Liver (tissue), 9 donors: ENCODE measurements around the gene BRD4. TPM values are rescaled to one million over a fixed set of nuclear protein-coding genes. Genes with fewer than 3 reads are reported as not detected.

ENCODE experiments used
- DNase-seq: peaks from one replicate; pipeline ENCODE4 v3.0.0-alpha.2; 2017; ENCODE audit warnings: low spot score
- H3K27ac ChIP-seq, 2 donors: one replicate each; pipeline ENCODE4 v1.7.0; 2013; ENCODE audit warnings: inconsistent platforms in 2 of 2, low read length in 2 of 2, control low read depth in 1 of 2, low read depth in 1 of 2, mild to moderate bottlenecking in 1 of 2
- H3K27me3 ChIP-seq, 4 donors: one replicate each; pipeline versions ENCODE4 v1.6.1 to v1.7.0; 2013; ENCODE audit warnings: low read length in 3 of 4, inconsistent platforms in 1 of 4, mild to moderate bottlenecking in 1 of 4, moderate library complexity in 1 of 4; ENCODE audit not compliant: control insufficient read depth in 4 of 4, insufficient read depth in 4 of 4
- H3K36me3 ChIP-seq, 4 donors: one replicate each; pipeline versions ENCODE4 v1.6.1 to v1.7.0; 2013; ENCODE audit warnings: low read length in 3 of 4, mild to moderate bottlenecking in 3 of 4, low read depth in 1 of 4, moderate library complexity in 1 of 4; ENCODE audit not compliant: control insufficient read depth in 4 of 4, insufficient read depth in 3 of 4
- H3K4me1 ChIP-seq, 4 donors: one replicate each; pipeline versions ENCODE4 v1.6.1 to v1.7.0; 2013; ENCODE audit warnings: low read length in 3 of 4, mild to moderate bottlenecking in 3 of 4, moderate library complexity in 1 of 4; ENCODE audit not compliant: control insufficient read depth in 4 of 4, insufficient read depth in 4 of 4
- H3K4me3 ChIP-seq, 3 donors: one replicate each; pipeline versions ENCODE4 v1.6.1 to v1.7.0; 2013; ENCODE audit warnings: low read length in 3 of 3, control low read depth in 1 of 3, low read depth in 1 of 3, mild to moderate bottlenecking in 1 of 3
- H3K9ac ChIP-seq, 2 donors: one replicate each; pipeline ENCODE4 v1.7.0; 2013; ENCODE audit warnings: low read length in 2 of 2, mild to moderate bottlenecking in 2 of 2, moderate library complexity in 2 of 2, control low read depth in 1 of 2, low read depth in 1 of 2
- H3K9me3 ChIP-seq, 4 donors: one replicate each; pipeline versions ENCODE4 v1.6.1 to v1.7.0; 2013; ENCODE audit warnings: low read length in 3 of 4; ENCODE audit not compliant: control insufficient read depth in 4 of 4
- EGR1 ChIP-seq, 2 donors: IDR thresholded peaks; 2 replicates each; pipeline ENCODE4 v1.6.1; 2016 to 2018; ENCODE audit warnings: antibody characterized with exemption in 2 of 2, low read depth in 2 of 2
- FOXA1 ChIP-seq: IDR thresholded peaks from 2 replicates; pipeline ENCODE4 v1.6.1; 2016; ENCODE audit warnings: antibody characterized with exemption
- FOXA2 ChIP-seq: IDR thresholded peaks from 2 replicates; pipeline ENCODE4 v1.6.1; 2016; ENCODE audit warnings: antibody characterized with exemption
- GABPA ChIP-seq, 2 donors: IDR thresholded peaks in 1 of 2; conservative IDR thresholded peaks in 1 of 2; 2 replicates each; pipeline ENCODE4 v1.6.1; 2016; ENCODE audit warnings: antibody characterized with exemption in 2 of 2, mild to moderate bottlenecking in 1 of 2, moderate library complexity in 1 of 2
- HNF4A ChIP-seq, 2 donors: conservative IDR thresholded peaks; 2 replicates each; pipeline ENCODE4 v1.6.1; 2016; ENCODE audit warnings: antibody characterized with exemption in 2 of 2, mild to moderate bottlenecking in 2 of 2
- HNF4G ChIP-seq: IDR thresholded peaks from 2 replicates; pipeline ENCODE4 v1.6.1; 2016; ENCODE audit warnings: antibody characterized with exemption
- JUND ChIP-seq, 2 donors: IDR thresholded peaks; 2 replicates each; pipeline ENCODE4 v1.6.1; 2016; ENCODE audit warnings: antibody characterized with exemption in 2 of 2
- NR2F2 ChIP-seq: IDR thresholded peaks from 2 replicates; pipeline ENCODE4 v1.6.1; 2016; ENCODE audit warnings: antibody characterized with exemption
- RAD21 ChIP-seq, 2 donors: IDR thresholded peaks; 2 replicates each; pipeline ENCODE4 v1.6.1; 2016; ENCODE audit warnings: antibody characterized with exemption in 2 of 2, mild to moderate bottlenecking in 2 of 2
- REST ChIP-seq: IDR thresholded peaks from 2 replicates; pipeline ENCODE4 v1.6.1; 2016; ENCODE audit warnings: antibody characterized with exemption, mild to moderate bottlenecking
- RXRA ChIP-seq, 2 donors: IDR thresholded peaks; 2 replicates each; pipeline ENCODE4 v1.6.1; 2017 to 2018; ENCODE audit warnings: antibody characterized with exemption in 2 of 2, mild to moderate bottlenecking in 1 of 2
- SP1 ChIP-seq: IDR thresholded peaks from 2 replicates; pipeline ENCODE4 v1.6.1; 2018; ENCODE audit warnings: antibody characterized with exemption, mild to moderate bottlenecking
- TAF1 ChIP-seq: conservative IDR thresholded peaks from 2 replicates; pipeline ENCODE4 v1.6.1; 2016; ENCODE audit warnings: antibody characterized with exemption, mild to moderate bottlenecking
- YY1 ChIP-seq: IDR thresholded peaks from 2 replicates; pipeline ENCODE4 v1.6.1; 2016; ENCODE audit warnings: antibody characterized with exemption, mild to moderate bottlenecking
- ZBTB33 ChIP-seq: IDR thresholded peaks from 2 replicates; pipeline ENCODE4 v1.6.1; 2016; ENCODE audit warnings: antibody characterized with exemption
- WGBS: extraction: QIAGEN DNeasy Blood & Tissue Kit; methylation state at CpG from one replicate; pipeline ENCODE4 v1.1.7; 2013; 5-methylcytosine and 5-hydroxymethylcytosine counted together
- polyA plus RNA-seq, 2 donors: library from polyadenylated mRNA; stranded (reverse) in 1 of 2; unstranded in 1 of 2; fragments of 200-250 nt in 1 of 2; fragments of >200 nt in 1 of 2; fragmentation: Nextera tagmentation in 1 of 2; extraction: Ambion mirVana in 1 of 2; gene quantifications; one replicate each; pipeline versions ENCODE4 v1.2.1 to v1.2.3, GENCODE V29; 2013 to 2015
- total RNA-seq, 2 donors: library from RNA; depleted of rRNA; stranded (reverse); fragments of >200 nt; gene quantifications; one replicate each; pipeline ENCODE4 v1.2.3, GENCODE V29; 2014
- TF ChIP-seq, protein P1 (sequence below): IDR thresholded peaks from 2 replicates; pipeline ENCODE4 v1.6.1; 2016; ENCODE audit warnings: antibody characterized with exemption
- donor health status: healthy.
- donor health status: healthy.
- donor health status: healthy.
- donor health status: healthy.
- donor health status: healthy.

Gene BRD4
- total and polyA plus RNA-seq, 4 donors = 13.6 to 25.8 (median 20.5) TPM

DNA sequence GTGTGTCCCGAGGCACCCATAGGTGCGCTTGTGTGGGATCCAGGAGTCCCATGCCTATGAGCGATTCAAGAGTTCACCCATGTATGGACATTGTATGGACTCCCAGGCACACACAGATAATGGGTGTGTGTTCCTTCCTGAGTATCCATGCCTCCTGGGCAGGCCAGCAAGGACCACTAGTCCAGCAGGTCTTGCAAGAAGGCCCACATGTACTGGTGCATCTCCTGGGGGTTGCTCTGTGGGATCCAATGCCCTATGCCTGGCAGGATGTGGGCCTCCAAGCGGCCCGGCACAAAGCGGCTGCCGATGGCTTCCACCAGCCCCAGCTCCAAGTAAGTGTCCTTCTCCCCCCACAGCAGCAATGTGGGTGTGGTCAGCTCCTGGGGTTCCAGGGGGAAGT lies 105.1 kb downstream of the BRD4 start:
- H3K9ac ChIP-seq = no peak overlapping the region
- no peak for DNase-seq
- no peaks in the 10 kb centered on the region for H3K36me3 ChIP-seq
- H3K4me3 ChIP-seq = no peak overlapping the region
- no peaks in the 10 kb centered on the region for H3K9me3 ChIP-seq
- peaks cover 2 to 10% (median 8%) of the 10 kb centered on the region in 4 donors for H3K4me1 ChIP-seq
- TF ChIP-seq NR2F2 (no peak), YY1 (no peak), FOXA1 (no peak), JUND (IDR thresholded peaks at IDR 0.05) (no peak), REST (no peak), GABPA (IDR thresholded peaks at IDR 0.05 in 1 of 2, conservative IDR thresholded peaks at IDR 0.05 in 1 of 2) (no peak), TAF1 (no peak), HNF4A (conservative IDR thresholded peaks at IDR 0.05) (no peak), HNF4G (no peak), FOXA2 (no peak), RXRA (IDR thresholded peaks at IDR 0.05) (no peak), ZBTB33 (no peak), SP1 (no peak), EGR1 (IDR thresholded peaks at IDR 0.05; ENCODE audit: low read depth in 2 of 2) (no peak), RAD21 (IDR thresholded peaks at IDR 0.05) (no peak)
- TF ChIP-seq, protein P1, sequence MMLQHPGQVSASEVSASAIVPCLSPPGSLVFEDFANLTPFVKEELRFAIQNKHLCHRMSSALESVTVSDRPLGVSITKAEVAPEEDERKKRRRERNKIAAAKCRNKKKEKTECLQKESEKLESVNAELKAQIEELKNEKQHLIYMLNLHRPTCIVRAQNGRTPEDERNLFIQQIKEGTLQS = no peak
- H3K27me3 ChIP-seq = peaks cover 0 to 4% (median 0%) of the 10 kb centered on the region in 4 donors
- no peak overlapping the region for H3K27ac ChIP-seq
- WGBS = 96% methylated on average over 7 of the region's 7 CpGs

DNA sequence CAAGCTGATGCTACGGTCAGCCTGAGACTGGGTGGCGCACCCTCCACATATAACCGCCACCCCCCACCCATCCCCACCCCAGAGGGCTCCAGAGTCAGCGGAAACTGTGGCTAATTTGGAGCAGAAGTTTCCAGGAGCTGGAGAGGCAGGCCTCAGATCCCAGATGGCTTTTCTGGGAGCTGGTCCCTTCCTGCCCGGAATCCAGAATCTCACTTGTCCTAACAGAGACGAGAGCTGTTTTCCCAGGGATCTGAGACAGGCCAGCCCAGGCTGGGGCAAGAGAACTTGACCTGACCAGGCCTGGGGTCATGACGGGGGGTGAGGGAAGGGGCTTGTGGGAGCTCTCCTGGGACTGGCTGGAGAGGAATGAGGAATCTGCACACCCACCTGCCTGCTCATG lies 106.6 kb downstream of the BRD4 start:
- TF ChIP-seq ZBTB33 (no peak), NR2F2 (peak; percentile 58)
- H3K36me3 ChIP-seq = no peaks in the 10 kb centered on the region
- no peak for DNase-seq
- H3K9ac ChIP-seq = no peak overlapping the region
- peaks cover 0 to 4% (median 0%) of the 10 kb centered on the region in 4 donors for H3K27me3 ChIP-seq
- no peaks in the 10 kb centered on the region for H3K9me3 ChIP-seq
- H3K4me1 ChIP-seq = peaks cover 2 to 10% (median 5%) of the 10 kb centered on the region in 4 donors
- no peak overlapping the region for H3K27ac ChIP-seq
- 84% methylated on average over 7 of the region's 7 CpGs for WGBS
- H3K4me3 ChIP-seq = no peak overlapping the region
